ENCODE data around the gene NFIX. TPM values are rescaled to one million over a fixed set of nuclear protein-coding genes. Genes with fewer than 3 reads are reported as not detected.

Gene NFIX
- total and polyA plus RNA-seq, 2 donors = 2.0 to 10.5 TPM

DNA sequence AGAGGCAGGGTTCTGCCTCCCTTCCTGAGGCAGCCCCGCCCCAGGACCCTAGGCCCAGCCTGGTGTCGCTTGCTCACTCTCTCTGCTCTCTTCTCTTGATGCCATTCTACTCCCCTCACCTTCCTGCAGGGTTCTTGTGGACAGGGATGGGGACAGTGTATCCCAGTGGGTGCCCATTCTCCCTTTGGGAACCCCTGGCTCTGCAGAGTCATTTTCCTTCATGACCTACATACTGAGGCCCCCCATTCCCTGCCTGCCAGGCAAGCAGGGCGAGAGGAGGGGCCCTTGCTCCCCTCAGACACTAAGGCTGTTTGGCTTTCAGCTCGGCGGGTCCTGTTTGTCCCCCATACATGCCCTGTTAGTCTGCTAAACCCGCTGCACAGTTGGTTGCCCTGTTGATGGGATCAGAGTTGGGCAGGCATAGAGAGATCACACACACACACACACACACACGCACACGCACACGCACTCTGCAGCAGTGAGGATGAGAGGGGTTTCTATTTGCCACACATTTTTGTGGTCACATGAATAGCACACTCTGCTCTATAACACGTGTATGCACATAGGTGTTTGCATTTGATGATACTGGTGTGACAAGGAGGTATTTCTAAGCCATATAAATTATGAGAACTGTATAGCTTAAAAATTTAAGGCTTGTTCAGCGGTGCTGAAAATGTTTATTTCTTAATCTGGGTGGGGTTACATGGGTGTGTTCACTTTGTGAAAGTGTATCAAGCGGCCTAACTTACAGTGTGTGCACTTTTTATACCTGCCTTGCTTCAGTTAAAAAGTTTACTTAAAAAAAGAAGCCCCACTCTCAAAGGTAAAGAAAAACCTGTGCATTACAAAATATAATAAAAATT, 20.3 kb downstream of the NFIX start:
- H3K4me3 ChIP-seq (ENCODE audit: low read length in 2 of 2) = no peak overlapping the region
- H3K27me3 ChIP-seq (ENCODE audit: control insufficient read depth in 2 of 2, insufficient read depth in 1 of 2, low read length in 1 of 2) = peaks cover 67 to 100% of the 10 kb centered on the region in 2 donors
- 91% methylated on average over 12 of the region's 12 CpGs for WGBS
- no peak for DNase-seq (ENCODE audit: low read depth in 6 of 9, low spot score in 9 of 9)
- H3K4me1 ChIP-seq (ENCODE audit: control insufficient read depth in 2 of 2, insufficient read depth in 2 of 2, low read length in 2 of 2) = peaks cover 0 to 8% of the 10 kb centered on the region in 2 donors
- H3K36me3 ChIP-seq (ENCODE audit: control insufficient read depth in 2 of 2, insufficient read depth in 2 of 2, low read length in 1 of 2) = no peaks in the 10 kb centered on the region
- peaks cover 3 to 19% of the 10 kb centered on the region in 2 donors for H3K9me3 ChIP-seq (ENCODE audit: control insufficient read depth in 2 of 2, insufficient read depth in 1 of 2, low read length in 1 of 2)
- no peak overlapping the region for H3K27ac ChIP-seq (ENCODE audit: low read depth in 1 of 2, low read length in 1 of 2)

GRCh38 chr19:13016245-13016627, 21.0 kb downstream of the NFIX start:
- WGBS = 91% methylated on average over 7 of the region's 7 CpGs
- H3K27ac ChIP-seq (ENCODE audit: low read depth in 1 of 2, low read length in 1 of 2) = no peak overlapping the region
- DNase-seq (ENCODE audit: low read depth in 6 of 9, low spot score in 9 of 9) = no peak

DNA sequence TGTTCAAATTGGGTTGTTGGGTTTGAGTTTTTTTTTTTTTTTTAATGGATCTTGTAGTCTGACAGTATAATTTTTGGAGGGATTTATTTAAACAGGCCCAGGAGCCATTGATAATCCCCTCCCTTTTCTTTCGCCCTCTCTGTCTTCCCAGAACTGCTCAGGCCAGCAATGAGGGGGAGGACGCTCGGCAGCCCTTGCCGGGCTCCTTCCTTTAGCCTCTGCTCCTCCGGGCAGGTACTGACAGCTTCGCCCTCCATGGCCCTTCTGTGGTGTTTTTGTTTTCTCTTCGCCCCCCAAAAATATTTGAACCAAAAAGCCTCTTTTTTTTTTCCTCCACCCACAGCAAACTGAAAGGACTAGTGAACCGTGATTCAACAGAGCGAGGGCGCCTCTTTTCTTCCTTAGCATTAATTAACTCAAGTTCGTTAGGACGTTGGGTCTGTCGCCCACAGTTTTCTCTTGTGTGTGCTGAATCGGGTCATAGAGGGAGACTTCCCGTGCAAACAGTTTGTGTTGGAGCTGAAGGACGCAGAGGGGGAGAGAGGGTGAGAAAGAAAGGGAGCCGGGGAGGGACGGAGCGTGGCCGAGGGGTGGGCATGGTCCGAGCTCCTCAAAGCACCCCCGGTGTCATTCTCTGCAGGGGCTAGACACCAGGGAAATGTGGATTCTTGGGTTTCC, 21.5 kb downstream of the NFIX start:
- Histone ChIP-seq H3K36me3 (ENCODE audit: control insufficient read depth in 2 of 2, insufficient read depth in 2 of 2, low read length in 1 of 2) (no peaks in the 10 kb centered on the region), H3K9me3 (ENCODE audit: control insufficient read depth in 2 of 2, insufficient read depth in 1 of 2, low read length in 1 of 2) (peaks cover 3 to 10% of the 10 kb centered on the region in 2 donors), H3K27me3 (ENCODE audit: control insufficient read depth in 2 of 2, insufficient read depth in 1 of 2, low read length in 1 of 2) (peaks cover 61 to 99% of the 10 kb centered on the region in 2 donors), H3K4me1 (ENCODE audit: control insufficient read depth in 2 of 2, insufficient read depth in 2 of 2, low read length in 2 of 2) (peaks cover 0 to 6% of the 10 kb centered on the region in 2 donors), H3K27ac (ENCODE audit: low read depth in 1 of 2, low read length in 1 of 2) (no peak overlapping the region), H3K4me3 (ENCODE audit: low read length in 2 of 2) (no peak overlapping the region)
- DNase-seq (ENCODE audit: low read depth in 6 of 9, low spot score in 9 of 9) = no peak
- 89% methylated on average over 22 of the region's 22 CpGs for WGBS

More at GRCh38 chr19:13016245-13016627, 21.0 kb downstream of the NFIX start:
- H3K4me3 ChIP-seq (ENCODE audit: low read length in 2 of 2) = no peak overlapping the region
- no peaks in the 10 kb centered on the region for H3K36me3 ChIP-seq (ENCODE audit: control insufficient read depth in 2 of 2, insufficient read depth in 2 of 2, low read length in 1 of 2)
- H3K9me3 ChIP-seq (ENCODE audit: control insufficient read depth in 2 of 2, insufficient read depth in 1 of 2, low read length in 1 of 2) = peaks cover 3 to 13% of the 10 kb centered on the region in 2 donors
- peaks cover 0 to 8% of the 10 kb centered on the region in 2 donors for H3K4me1 ChIP-seq (ENCODE audit: control insufficient read depth in 2 of 2, insufficient read depth in 2 of 2, low read length in 2 of 2)
- H3K27me3 ChIP-seq (ENCODE audit: control insufficient read depth in 2 of 2, insufficient read depth in 1 of 2, low read length in 1 of 2) = peaks cover 64 to 99% of the 10 kb centered on the region in 2 donors

- DNase-seq (ENCODE audit: low read depth in 6 of 9, low spot score in 9 of 9) = no peak
- Histone ChIP-seq H3K27ac (ENCODE audit: low read depth in 1 of 2, low read length in 1 of 2) (peak overlapping the region in 1 of 2 donors; percentile 42), H3K36me3 (ENCODE audit: control insufficient read depth in 2 of 2, insufficient read depth in 2 of 2, low read length in 1 of 2) (no peaks in the 10 kb centered on the region), H3K27me3 (ENCODE audit: control insufficient read depth in 2 of 2, insufficient read depth in 1 of 2, low read length in 1 of 2) (peaks cover 54 to 99% of the 10 kb centered on the region in 2 donors), H3K4me3 (ENCODE audit: low read length in 2 of 2) (no peak overlapping the region), H3K4me1 (ENCODE audit: control insufficient read depth in 2 of 2, insufficient read depth in 2 of 2, low read length in 2 of 2) (peaks cover 0 to 6% of the 10 kb centered on the region in 2 donors), H3K9me3 (ENCODE audit: control insufficient read depth in 2 of 2, insufficient read depth in 1 of 2, low read length in 1 of 2) (peaks cover 0 to 6% of the 10 kb centered on the region in 2 donors)
- 93% methylated on average over 14 of the region's 14 CpGs for WGBS
Measured at GRCh38 chr19:13017306-13018034, 22.2 kb downstream of the NFIX start.

DNA sequence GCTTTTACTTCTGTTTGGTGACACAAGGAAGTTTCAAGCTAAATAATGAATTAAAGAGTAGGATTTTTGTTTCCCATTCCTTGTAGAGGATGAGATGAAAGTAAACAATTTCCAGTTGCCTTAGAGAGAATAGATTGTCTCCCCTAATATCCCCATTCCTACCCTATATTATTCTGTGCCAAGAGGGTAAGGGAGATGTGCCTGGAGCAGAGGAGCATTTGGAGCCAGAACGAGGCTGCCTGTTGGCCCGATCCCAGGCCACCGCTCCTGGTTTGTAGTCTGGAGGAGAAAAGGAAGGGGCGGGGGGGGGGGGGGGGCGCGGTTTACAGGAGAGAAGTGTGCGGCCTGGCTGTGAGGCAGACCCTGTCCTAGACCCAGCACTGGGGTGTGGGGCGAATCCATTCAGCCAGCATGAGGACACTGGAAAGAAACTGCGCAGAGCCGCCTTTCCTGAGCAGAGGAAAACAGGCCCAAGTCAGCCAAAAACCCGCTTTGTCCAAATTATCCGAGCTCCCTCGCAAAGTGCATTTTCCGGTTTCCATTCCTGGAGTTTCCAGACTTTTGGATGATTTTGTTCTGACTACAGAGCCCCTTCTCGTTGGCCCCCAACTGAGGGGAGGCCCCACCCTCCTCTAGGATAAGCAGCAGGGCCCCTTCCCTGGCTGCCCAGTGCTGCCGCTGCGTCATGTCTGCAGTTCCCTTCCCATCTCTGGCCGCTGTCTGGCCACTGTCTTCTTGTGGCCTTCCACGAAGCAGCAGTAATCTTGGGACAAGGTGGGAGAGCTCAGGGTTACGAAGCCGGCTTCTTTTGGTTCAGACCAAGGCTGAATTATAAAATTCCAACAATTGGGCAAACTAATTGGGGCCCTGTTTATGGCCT, 23.0 kb downstream of the NFIX start:
- 91% methylated on average over 21 of the region's 21 CpGs for WGBS
- Histone ChIP-seq H3K36me3 (ENCODE audit: control insufficient read depth in 2 of 2, insufficient read depth in 2 of 2, low read length in 1 of 2) (no peaks in the 10 kb centered on the region), H3K4me1 (ENCODE audit: control insufficient read depth in 2 of 2, insufficient read depth in 2 of 2, low read length in 2 of 2) (peaks cover 2 to 8% of the 10 kb centered on the region in 2 donors), H3K27me3 (ENCODE audit: control insufficient read depth in 2 of 2, insufficient read depth in 1 of 2, low read length in 1 of 2) (peaks cover 46 to 99% of the 10 kb centered on the region in 2 donors), H3K4me3 (ENCODE audit: low read length in 2 of 2) (no peak overlapping the region), H3K27ac (ENCODE audit: low read depth in 1 of 2, low read length in 1 of 2) (no peak overlapping the region), H3K9me3 (ENCODE audit: control insufficient read depth in 2 of 2, insufficient read depth in 1 of 2, low read length in 1 of 2) (peaks cover 0 to under 1% of the 10 kb centered on the region in 2 donors)
- no peak for DNase-seq (ENCODE audit: low read depth in 6 of 9, low spot score in 9 of 9)

DNA sequence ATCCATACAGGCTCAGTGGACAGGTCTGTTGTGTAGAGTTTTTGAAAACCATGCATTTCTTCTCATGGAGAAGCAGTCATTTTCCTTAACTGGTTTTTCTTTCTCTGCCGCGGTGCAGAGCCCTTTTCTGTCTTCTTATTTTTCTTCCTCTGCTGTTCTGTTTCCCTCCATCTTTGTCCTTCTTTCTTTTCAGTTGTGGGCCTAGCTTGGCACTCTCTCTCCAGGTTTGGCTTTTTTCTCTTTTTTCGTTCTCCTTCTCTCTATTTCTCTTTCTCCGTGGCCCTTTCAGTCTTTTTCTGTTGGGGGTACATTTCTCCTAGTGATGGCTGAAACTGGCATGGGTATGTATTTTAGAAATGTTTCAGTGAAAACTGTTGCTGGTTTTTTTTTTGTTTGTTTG, 24.1 kb downstream of the NFIX start:
- Histone ChIP-seq H3K36me3 (ENCODE audit: control insufficient read depth in 2 of 2, insufficient read depth in 2 of 2, low read length in 1 of 2) (no peaks in the 10 kb centered on the region), H3K27me3 (ENCODE audit: control insufficient read depth in 2 of 2, insufficient read depth in 1 of 2, low read length in 1 of 2) (peaks cover 39 to 99% of the 10 kb centered on the region in 2 donors), H3K4me3 (ENCODE audit: low read length in 2 of 2) (no peak overlapping the region), H3K4me1 (ENCODE audit: control insufficient read depth in 2 of 2, insufficient read depth in 2 of 2, low read length in 2 of 2) (peaks cover 2 to 10% of the 10 kb centered on the region in 2 donors), H3K9me3 (ENCODE audit: control insufficient read depth in 2 of 2, insufficient read depth in 1 of 2, low read length in 1 of 2) (no peaks in the 10 kb centered on the region), H3K27ac (ENCODE audit: low read depth in 1 of 2, low read length in 1 of 2) (no peak overlapping the region)
- 97% methylated on average over 4 of the region's 4 CpGs for WGBS
- no peak for DNase-seq (ENCODE audit: low read depth in 6 of 9, low spot score in 9 of 9)

- WGBS = 91% methylated on average over 7 of the region's 7 CpGs
- no peak for DNase-seq (ENCODE audit: low read depth in 6 of 9, low spot score in 9 of 9)
- H3K36me3 ChIP-seq (ENCODE audit: control insufficient read depth in 2 of 2, insufficient read depth in 2 of 2, low read length in 1 of 2) = no peaks in the 10 kb centered on the region
- H3K27me3 ChIP-seq (ENCODE audit: control insufficient read depth in 2 of 2, insufficient read depth in 1 of 2, low read length in 1 of 2) = peaks cover 32 to 99% of the 10 kb centered on the region in 2 donors
- no peak overlapping the region for H3K27ac ChIP-seq (ENCODE audit: low read depth in 1 of 2, low read length in 1 of 2)
- peaks cover 2 to 15% of the 10 kb centered on the region in 2 donors for H3K4me1 ChIP-seq (ENCODE audit: control insufficient read depth in 2 of 2, insufficient read depth in 2 of 2, low read length in 2 of 2)
- no peaks in the 10 kb centered on the region for H3K9me3 ChIP-seq (ENCODE audit: control insufficient read depth in 2 of 2, insufficient read depth in 1 of 2, low read length in 1 of 2)
- H3K4me3 ChIP-seq (ENCODE audit: low read length in 2 of 2) = no peak overlapping the region
Measured at GRCh38 chr19:13020002-13020414, 24.7 kb downstream of the NFIX start.

GRCh38 chr19:13022111-13022858, 27.0 kb downstream of the NFIX start:
- Histone ChIP-seq H3K36me3 (ENCODE audit: control insufficient read depth in 2 of 2, insufficient read depth in 2 of 2, low read length in 1 of 2) (no peaks in the 10 kb centered on the region), H3K9me3 (ENCODE audit: control insufficient read depth in 2 of 2, insufficient read depth in 1 of 2, low read length in 1 of 2) (no peaks in the 10 kb centered on the region), H3K27me3 (ENCODE audit: control insufficient read depth in 2 of 2, insufficient read depth in 1 of 2, low read length in 1 of 2) (peaks cover 21 to 99% of the 10 kb centered on the region in 2 donors), H3K27ac (ENCODE audit: low read depth in 1 of 2, low read length in 1 of 2) (peak overlapping the region; percentile 53 to 68), H3K4me3 (ENCODE audit: low read length in 2 of 2) (peak overlapping the region in 1 of 2 donors; percentile 17), H3K4me1 (ENCODE audit: control insufficient read depth in 2 of 2, insufficient read depth in 2 of 2, low read length in 2 of 2) (peaks cover 2 to 15% of the 10 kb centered on the region in 2 donors)
- DNase-seq (ENCODE audit: low read depth in 6 of 9, low spot score in 9 of 9) = no peak
- WGBS = 53% methylated on average over 22 of the region's 22 CpGs
